ENCODE data around the gene QARS1. TPM values are rescaled to one million over a fixed set of nuclear protein-coding genes. Genes with fewer than 3 reads are reported as not detected.

QARS1 gene
- total RNA-seq, 4 donors from 2014 or later = 295 to 361 (median 342) TPM

- Histone ChIP-seq H3K27me3 (no peaks in the 10 kb centered on the region), H3K27ac (peak overlapping the region; percentile 64 to 87 (median 74)), H3K36me3 (peaks cover 0 to 13% (median 0%) of the 10 kb centered on the region in 3 donors), H3K4me3 (peak overlapping the region; percentile 37 to 66 (median 50)), H3K4me1 (peaks cover 0 to 37% (median 0%) of the 10 kb centered on the region in 4 donors), H3K9me3 (no peaks in the 10 kb centered on the region)
- no peak for DNase-seq
- no peak for TF ChIP-seq POLR2A (IDR thresholded peaks at IDR 0.05)
Observed at GRCh38 chr3:49132073-49132436, 27.5 kb upstream of the QARS1 start.

GRCh38 chr3:49131576-49131975 is 27.0 kb upstream of the QARS1 start:
- peak overlapping the region in 2 of 4 donors; percentile 60 to 66 for H3K4me3 ChIP-seq
- H3K9me3 ChIP-seq = no peaks in the 10 kb centered on the region
- TF ChIP-seq, protein P1, sequence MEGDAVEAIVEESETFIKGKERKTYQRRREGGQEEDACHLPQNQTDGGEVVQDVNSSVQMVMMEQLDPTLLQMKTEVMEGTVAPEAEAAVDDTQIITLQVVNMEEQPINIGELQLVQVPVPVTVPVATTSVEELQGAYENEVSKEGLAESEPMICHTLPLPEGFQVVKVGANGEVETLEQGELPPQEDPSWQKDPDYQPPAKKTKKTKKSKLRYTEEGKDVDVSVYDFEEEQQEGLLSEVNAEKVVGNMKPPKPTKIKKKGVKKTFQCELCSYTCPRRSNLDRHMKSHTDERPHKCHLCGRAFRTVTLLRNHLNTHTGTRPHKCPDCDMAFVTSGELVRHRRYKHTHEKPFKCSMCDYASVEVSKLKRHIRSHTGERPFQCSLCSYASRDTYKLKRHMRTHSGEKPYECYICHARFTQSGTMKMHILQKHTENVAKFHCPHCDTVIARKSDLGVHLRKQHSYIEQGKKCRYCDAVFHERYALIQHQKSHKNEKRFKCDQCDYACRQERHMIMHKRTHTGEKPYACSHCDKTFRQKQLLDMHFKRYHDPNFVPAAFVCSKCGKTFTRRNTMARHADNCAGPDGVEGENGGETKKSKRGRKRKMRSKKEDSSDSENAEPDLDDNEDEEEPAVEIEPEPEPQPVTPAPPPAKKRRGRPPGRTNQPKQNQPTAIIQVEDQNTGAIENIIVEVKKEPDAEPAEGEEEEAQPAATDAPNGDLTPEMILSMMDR (IDR thresholded peaks at IDR 0.05) = no peak
- TF ChIP-seq POLR2A (IDR thresholded peaks at IDR 0.05) = no peak
- no peaks in the 10 kb centered on the region for H3K27me3 ChIP-seq
- H3K4me1 ChIP-seq = peaks cover 0 to 37% (median 0%) of the 10 kb centered on the region in 4 donors
- no peak for DNase-seq
- peak overlapping the region in 1 of 4 donors; percentile 76 for H3K27ac ChIP-seq
- H3K36me3 ChIP-seq = peaks cover 0 to 18% (median 0%) of the 10 kb centered on the region in 3 donors

- peaks cover 0 to 37% (median 0%) of the 10 kb centered on the region in 4 donors for H3K4me1 ChIP-seq
- H3K27ac ChIP-seq = no peak overlapping the region
- no peak overlapping the region for H3K4me3 ChIP-seq
- H3K27me3 ChIP-seq = no peaks in the 10 kb centered on the region
- no peak for TF ChIP-seq POLR2A (IDR thresholded peaks at IDR 0.05)
- TF ChIP-seq, protein P1 (IDR thresholded peaks at IDR 0.05) = no peak
- no peaks in the 10 kb centered on the region for H3K9me3 ChIP-seq
- DNase-seq = no peak
- peaks cover 0 to 23% (median 0%) of the 10 kb centered on the region in 3 donors for H3K36me3 ChIP-seq
Observed at GRCh38 chr3:49131040-49131439, 26.5 kb upstream of the QARS1 start.

GRCh38 chr3:49124991-49125670 is 20.6 kb upstream of the QARS1 start:
- DNase-seq = no peak
- no peak overlapping the region for H3K27ac ChIP-seq
- H3K4me3 ChIP-seq = no peak overlapping the region
- TF ChIP-seq, protein P1 (IDR thresholded peaks at IDR 0.05) = no peak
- no peak for TF ChIP-seq POLR2A (IDR thresholded peaks at IDR 0.05)
- no peaks in the 10 kb centered on the region for H3K27me3 ChIP-seq
- H3K36me3 ChIP-seq = peaks cover 0 to 48% (median 0%) of the 10 kb centered on the region in 3 donors
- no peaks in the 10 kb centered on the region for H3K9me3 ChIP-seq
- H3K4me1 ChIP-seq = peaks cover 0 to 5% (median under 1%) of the 10 kb centered on the region in 4 donors

DNA sequence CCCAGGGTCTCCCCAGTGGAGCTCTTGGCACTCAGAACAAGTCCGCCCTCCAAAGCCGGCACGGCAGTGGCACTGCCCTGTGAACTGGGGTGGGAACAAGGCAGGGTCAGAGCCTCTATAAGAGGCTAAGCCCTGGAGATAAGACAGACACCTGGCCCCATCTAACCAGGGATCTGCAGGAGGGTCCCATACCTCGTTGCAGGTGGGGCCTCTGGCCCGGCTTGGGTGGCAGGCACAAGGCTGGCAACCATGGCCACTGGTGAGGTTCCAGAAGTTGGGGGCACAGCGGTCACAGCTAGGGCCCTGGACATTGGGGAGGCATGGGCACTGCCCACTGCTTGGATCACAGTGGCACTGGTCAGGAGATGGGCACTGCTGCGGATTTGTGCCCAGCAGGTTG is 19.6 kb upstream of the QARS1 start:
- Histone ChIP-seq H3K27ac (no peak overlapping the region), H3K9me3 (no peaks in the 10 kb centered on the region), H3K4me1 (peaks cover 4 to 8% (median 6%) of the 10 kb centered on the region in 4 donors), H3K4me3 (no peak overlapping the region), H3K27me3 (no peaks in the 10 kb centered on the region), H3K36me3 (peaks cover 0 to 46% (median 0%) of the 10 kb centered on the region in 3 donors)
- DNase-seq = no peak
- no peak for TF ChIP-seq POLR2A (IDR thresholded peaks at IDR 0.05)
- TF ChIP-seq, protein P1 (IDR thresholded peaks at IDR 0.05) = no peak

GRCh38 chr3:49123687-49124086 is 19.1 kb upstream of the QARS1 start:
- H3K9me3 ChIP-seq = no peaks in the 10 kb centered on the region
- no peak overlapping the region for H3K27ac ChIP-seq
- peaks cover 4 to 14% (median 8%) of the 10 kb centered on the region in 4 donors for H3K4me1 ChIP-seq
- no peak for TF ChIP-seq POLR2A (IDR thresholded peaks at IDR 0.05)
- TF ChIP-seq, protein P1 (IDR thresholded peaks at IDR 0.05) = no peak
- peaks cover 0 to 51% (median 0%) of the 10 kb centered on the region in 3 donors for H3K36me3 ChIP-seq
- H3K4me3 ChIP-seq = no peak overlapping the region
- no peak for DNase-seq
- H3K27me3 ChIP-seq = no peaks in the 10 kb centered on the region

All from Peyer's patch (tissue), 4 donors.